ENCODE measurements around the gene CASD1.

The CASD1 gene

DNA sequence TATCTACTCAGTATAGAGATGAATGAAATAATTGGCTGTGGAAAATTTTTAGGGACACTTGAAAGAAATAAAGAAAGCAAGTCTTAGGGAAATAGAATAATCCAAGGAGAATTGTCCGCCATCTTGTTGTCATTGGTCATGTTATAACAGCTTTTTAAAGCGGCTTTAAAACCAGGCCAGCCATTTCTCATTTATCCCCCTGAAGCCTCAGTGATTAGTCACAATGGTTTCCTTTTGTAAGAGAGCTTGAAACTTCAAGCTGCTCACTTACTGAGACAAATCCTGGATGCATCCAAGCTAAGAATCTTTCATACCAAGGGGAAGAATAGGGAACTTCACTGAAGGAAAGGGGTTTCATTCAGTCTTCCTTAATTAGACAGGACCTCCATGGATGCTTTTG lies 78.5 kb downstream of the CASD1 start:
- no peak for DNase-seq

DNA sequence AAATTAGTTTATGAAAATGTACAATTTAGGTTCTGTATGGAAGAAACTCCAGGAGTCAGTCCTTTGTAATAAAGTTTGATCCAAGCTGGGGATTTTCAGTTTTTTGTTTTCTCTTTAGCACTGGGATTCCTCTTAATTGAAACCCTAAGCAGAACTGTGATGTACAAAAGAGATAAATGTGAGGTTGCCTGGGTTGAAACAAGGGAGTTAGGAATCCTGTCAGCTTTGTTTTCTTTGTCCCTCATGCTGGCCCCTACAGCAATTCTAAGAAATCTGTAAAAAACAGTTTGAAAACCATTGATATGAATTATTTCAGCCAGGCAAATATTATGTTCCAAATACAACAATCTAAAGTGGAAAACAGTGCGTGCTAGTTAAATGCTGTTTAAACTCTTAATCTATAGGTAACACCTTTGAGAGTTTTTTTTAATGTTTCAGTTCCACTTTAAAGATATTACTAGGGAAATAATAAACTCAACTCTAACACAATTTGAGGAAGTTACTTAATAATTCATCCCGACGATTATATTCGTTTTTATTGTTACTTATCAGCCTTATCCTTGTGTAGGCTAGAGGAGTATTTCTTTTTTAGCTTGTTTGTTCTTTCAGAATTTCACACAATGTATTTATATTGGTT lies 81.0 kb downstream of the CASD1 start:
- no peak for DNase-seq

- DNase-seq: no peak
These were observed 81.6 kb downstream of the CASD1 start for GRCh38 chr7:94591176-94591575.

GRCh38 chr7:94594882-94595281 lies 85.3 kb downstream of the CASD1 start:
- DNase-seq: no peak

GRCh38 chr7:94595717-94596116 lies 86.1 kb downstream of the CASD1 start:
- no peak for DNase-seq

GRCh38 chr7:94600267-94600666 lies 90.7 kb downstream of the CASD1 start:
- no peak for DNase-seq

DNA sequence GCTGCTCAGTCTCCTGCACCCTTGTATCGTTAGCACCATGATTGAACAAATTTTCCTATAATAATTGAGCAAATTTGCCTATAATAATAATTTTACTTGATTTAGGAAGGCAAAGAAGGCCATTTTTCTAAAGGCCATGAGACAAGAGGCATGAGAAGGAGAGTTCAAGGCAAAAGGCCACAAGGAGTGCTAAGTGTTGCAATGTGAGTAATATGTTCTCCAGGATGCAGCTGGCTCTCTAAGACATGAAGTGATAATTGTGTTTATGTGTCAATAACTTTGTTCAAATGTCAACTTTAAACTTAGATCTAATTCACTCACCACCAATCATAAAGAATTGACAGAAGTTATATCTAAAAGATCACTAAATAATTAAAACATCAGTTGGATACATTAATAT lies 92.6 kb downstream of the CASD1 start:
- no peak for DNase-seq

DNA sequence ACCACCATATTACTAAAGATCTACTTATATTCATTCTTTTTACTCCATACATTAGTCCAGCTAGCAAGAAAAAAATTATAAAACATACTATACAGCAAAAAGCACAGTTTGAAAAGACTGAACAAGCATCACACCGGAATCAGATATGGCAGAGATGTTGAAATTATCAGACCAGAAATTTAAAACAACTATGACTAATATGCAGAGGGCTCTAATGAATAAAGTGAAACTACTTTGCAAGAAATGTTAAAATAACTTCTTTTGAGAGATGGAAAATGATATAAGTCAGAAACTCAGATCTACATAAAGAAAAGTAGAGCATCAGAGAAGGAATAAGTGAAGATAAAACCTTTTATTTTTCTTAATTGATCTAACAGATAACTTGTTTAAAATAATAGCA lies 95.4 kb downstream of the CASD1 start:
- DNase-seq: no peak
